ENCODE data around the gene SNTG2.

The SNTG2 gene

DNA sequence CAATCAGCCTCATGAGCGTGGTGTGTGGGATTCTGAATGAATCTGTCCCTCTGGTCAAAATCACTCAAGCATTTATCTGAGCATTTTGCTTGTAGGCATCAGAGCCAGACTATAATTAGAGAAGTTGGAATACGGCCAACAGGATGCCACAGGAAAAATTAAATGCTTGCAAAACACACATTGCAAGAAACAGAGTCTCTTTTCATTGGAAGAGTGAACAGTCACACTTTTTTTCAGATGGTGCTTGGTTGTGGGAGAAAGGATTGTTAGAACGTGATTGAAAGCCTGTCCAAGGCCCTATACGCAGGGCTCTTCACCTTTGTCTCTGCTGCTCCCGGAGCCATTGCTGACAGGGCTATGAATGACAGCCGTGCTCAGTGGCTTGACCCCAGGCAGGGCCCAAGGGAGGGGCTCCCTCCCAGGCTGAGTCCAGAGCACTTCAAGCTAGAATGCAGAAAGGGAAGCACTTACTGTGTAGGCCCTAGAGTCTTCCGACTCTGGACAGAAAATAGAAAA lies 59.8 kb downstream of the SNTG2 start:
- H3K4me3 ChIP-seq (ENCODE audit: low read depth, low read length) = no peak overlapping the region
- TF ChIP-seq, protein P1, sequence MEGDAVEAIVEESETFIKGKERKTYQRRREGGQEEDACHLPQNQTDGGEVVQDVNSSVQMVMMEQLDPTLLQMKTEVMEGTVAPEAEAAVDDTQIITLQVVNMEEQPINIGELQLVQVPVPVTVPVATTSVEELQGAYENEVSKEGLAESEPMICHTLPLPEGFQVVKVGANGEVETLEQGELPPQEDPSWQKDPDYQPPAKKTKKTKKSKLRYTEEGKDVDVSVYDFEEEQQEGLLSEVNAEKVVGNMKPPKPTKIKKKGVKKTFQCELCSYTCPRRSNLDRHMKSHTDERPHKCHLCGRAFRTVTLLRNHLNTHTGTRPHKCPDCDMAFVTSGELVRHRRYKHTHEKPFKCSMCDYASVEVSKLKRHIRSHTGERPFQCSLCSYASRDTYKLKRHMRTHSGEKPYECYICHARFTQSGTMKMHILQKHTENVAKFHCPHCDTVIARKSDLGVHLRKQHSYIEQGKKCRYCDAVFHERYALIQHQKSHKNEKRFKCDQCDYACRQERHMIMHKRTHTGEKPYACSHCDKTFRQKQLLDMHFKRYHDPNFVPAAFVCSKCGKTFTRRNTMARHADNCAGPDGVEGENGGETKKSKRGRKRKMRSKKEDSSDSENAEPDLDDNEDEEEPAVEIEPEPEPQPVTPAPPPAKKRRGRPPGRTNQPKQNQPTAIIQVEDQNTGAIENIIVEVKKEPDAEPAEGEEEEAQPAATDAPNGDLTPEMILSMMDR (IDR thresholded peaks at IDR 0.05; ENCODE audit: control insufficient read depth, extremely low read depth, insufficient read depth) = no peak
- peak; percentile 0 for DNase-seq (ENCODE audit: low read depth)

DNA sequence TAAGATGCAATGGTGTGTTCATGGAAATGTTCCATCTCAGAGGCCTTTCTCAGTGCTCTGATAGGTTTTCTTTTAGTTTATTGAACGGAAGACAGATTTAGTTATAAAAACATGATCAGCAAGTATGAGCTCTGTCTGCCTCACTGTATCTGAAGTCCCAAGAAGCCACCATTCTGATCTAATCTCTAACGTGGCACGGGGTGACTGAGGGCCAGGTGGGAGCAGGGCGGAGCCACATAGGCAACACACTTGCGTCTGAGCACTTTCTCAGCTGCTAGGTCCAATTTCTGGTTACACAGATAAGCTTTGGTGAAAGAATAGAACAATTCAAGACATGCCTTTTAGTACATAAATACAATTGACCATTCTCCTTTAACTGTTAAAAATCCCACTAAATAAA lies 60.4 kb downstream of the SNTG2 start:
- no peak for DNase-seq (ENCODE audit: low read depth)
- TF ChIP-seq, protein P1 (IDR thresholded peaks at IDR 0.05; ENCODE audit: control insufficient read depth, extremely low read depth, insufficient read depth) = no peak
- no peak overlapping the region for H3K4me3 ChIP-seq (ENCODE audit: low read depth, low read length)

GRCh38 chr2:1011985-1012384 lies 61.3 kb downstream of the SNTG2 start:
- TF ChIP-seq, protein P1 (IDR thresholded peaks at IDR 0.05; ENCODE audit: control insufficient read depth, extremely low read depth, insufficient read depth) = no peak
- H3K4me3 ChIP-seq (ENCODE audit: low read depth, low read length) = no peak overlapping the region
- DNase-seq (ENCODE audit: low read depth) = no peak

GRCh38 chr2:1014802-1015201 lies 64.2 kb downstream of the SNTG2 start:
- DNase-seq (ENCODE audit: low read depth) = no peak
- TF ChIP-seq, protein P1 (IDR thresholded peaks at IDR 0.05; ENCODE audit: control insufficient read depth, extremely low read depth, insufficient read depth) = no peak
- H3K4me3 ChIP-seq (ENCODE audit: low read depth, low read length) = no peak overlapping the region

- TF ChIP-seq, protein P1 (IDR thresholded peaks at IDR 0.05; ENCODE audit: control insufficient read depth, extremely low read depth, insufficient read depth) = no peak
- DNase-seq (ENCODE audit: low read depth) = no peak
- H3K4me3 ChIP-seq (ENCODE audit: low read depth, low read length) = no peak overlapping the region
These were observed 65.9 kb downstream of the SNTG2 start for GRCh38 chr2:1016500-1016899.

DNA sequence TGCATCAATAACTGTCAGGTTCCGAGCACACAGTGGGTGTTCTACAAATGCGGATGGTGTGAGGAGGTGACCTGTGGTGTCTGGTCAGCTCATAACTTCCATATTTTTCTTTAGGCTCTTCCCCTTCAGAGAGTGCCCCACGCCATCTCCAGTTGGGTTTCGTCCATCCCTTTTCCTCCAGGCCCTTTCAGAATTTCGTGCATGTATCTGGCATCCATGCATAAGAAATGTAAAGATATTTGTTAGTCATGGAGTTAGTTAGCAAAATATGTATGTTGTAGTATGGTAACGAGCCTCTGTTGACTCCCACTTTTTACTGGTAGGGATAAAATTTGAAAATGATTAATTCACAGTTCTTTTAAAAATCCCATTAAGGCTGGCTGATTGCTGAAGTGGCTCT lies 67.2 kb downstream of the SNTG2 start:
- TF ChIP-seq, protein P1 (IDR thresholded peaks at IDR 0.05; ENCODE audit: control insufficient read depth, extremely low read depth, insufficient read depth) = no peak
- no peak for DNase-seq (ENCODE audit: low read depth)
- H3K4me3 ChIP-seq (ENCODE audit: low read depth, low read length) = no peak overlapping the region

- TF ChIP-seq, protein P1 (IDR thresholded peaks at IDR 0.05; ENCODE audit: control insufficient read depth, extremely low read depth, insufficient read depth) = no peak
- DNase-seq (ENCODE audit: low read depth) = no peak
These were observed 69.6 kb downstream of the SNTG2 start for GRCh38 chr2:1020206-1020605.

More at GRCh38 chr2:1020206-1020605, 69.6 kb downstream of the SNTG2 start:
- no peak overlapping the region for H3K4me3 ChIP-seq (ENCODE audit: low read depth, low read length)

All from LNCaP clone FGC (cell line).